ENCODE results near the gene NT5C1A. TPM values are rescaled to one million over a fixed set of nuclear protein-coding genes. Genes with fewer than 3 reads are reported as not detected.

NT5C1A gene
- not detected for polyA plus RNA-seq (2013, experiment 1 of 2; ENCODE audit: insufficient read length)
- polyA plus RNA-seq (2013, experiment 2 of 2; ENCODE audit: insufficient read length) = not detected

GRCh38 chr1:39671793-39672550, at the start of gene NT5C1A:
TSS of gene NT5C1A (minus strand) at chr1:39672107. CDS start at chr1:39672038, 69 bp downstream.
- no peak for DNase-seq

- no peak for DNase-seq
These were observed 49.8 kb upstream of the NT5C1A start for GRCh38 chr1:39721664-39722063.

- DNase-seq = peak; percentile 54
These were observed 48.4 kb upstream of the NT5C1A start for GRCh38 chr1:39720094-39720999.

- DNase-seq = no peak
These were observed 45.9 kb upstream of the NT5C1A start for GRCh38 chr1:39717809-39718208.

- no peak for DNase-seq
These were observed 41.6 kb upstream of the NT5C1A start for GRCh38 chr1:39713557-39713956.

- no peak for DNase-seq
These were observed 40.0 kb upstream of the NT5C1A start for GRCh38 chr1:39711966-39712340.

GRCh38 chr1:39711104-39711965, 39.4 kb upstream of the NT5C1A start:
- peak; percentile 8 for DNase-seq

- no peak for DNase-seq
These were observed 35.6 kb upstream of the NT5C1A start for GRCh38 chr1:39707506-39707905.

GRCh38 chr1:39704757-39705156, 32.9 kb upstream of the NT5C1A start:
- no peak for DNase-seq

- peak; percentile 39 for DNase-seq
These were observed 29.1 kb upstream of the NT5C1A start for GRCh38 chr1:39701049-39701439.

GRCh38 chr1:39700348-39700747, 28.4 kb upstream of the NT5C1A start:
- DNase-seq = no peak

- no peak for DNase-seq
These were observed 27.5 kb upstream of the NT5C1A start for GRCh38 chr1:39699419-39699818.

- no peak for DNase-seq
These were observed 26.7 kb upstream of the NT5C1A start for GRCh38 chr1:39698568-39698967.

GRCh38 chr1:39696448-39696847, 24.5 kb upstream of the NT5C1A start:
- no peak for DNase-seq

GRCh38 chr1:39695016-39695415, 23.1 kb upstream of the NT5C1A start:
- no peak for DNase-seq

GRCh38 chr1:39694026-39694425, 22.1 kb upstream of the NT5C1A start:
- DNase-seq = no peak

GRCh38 chr1:39692152-39693074, 20.5 kb upstream of the NT5C1A start:
- no peak for DNase-seq

- peak; percentile 39 for DNase-seq
These were observed 19.7 kb upstream of the NT5C1A start, which contains the start of gene HPCAL4 for GRCh38 chr1:39691383-39692151. TSS of gene HPCAL4 (minus strand) at chr1:39691433. CDS start at chr1:39684603, 6,830 bp downstream.

GRCh38 chr1:39690794-39691382, 19.0 kb upstream of the NT5C1A start:
- no peak for DNase-seq

GRCh38 chr1:39690225-39690624, 18.3 kb upstream of the NT5C1A start:
- DNase-seq = no peak

Data from fibroblast of skin of abdomen (primary cell).